Left ventricle myocardium superior (tissue), 1 donor: ENCODE measurements around the gene FRMPD4. TPM values are rescaled to one million over a fixed set of nuclear protein-coding genes. Genes with fewer than 3 reads are reported as not detected.

ENCODE experiments used
- ATAC-seq: fragments of 200-7000 bp; cut with Tn5 transposase; one replicate; pipeline ENCODE4 v1.9.1; 2020; ENCODE audit warnings: mild to moderate bottlenecking, moderate library complexity
- DNase-seq: peaks from one replicate; pipeline ENCODE4 v3.0.0-alpha.2; 2020
- intact Hi-C: fragments of 100-400 bp; cut with micrococcal nuclease; formaldehyde crosslinking; loops from one replicate; pipeline ENCODE4 v1.11.0; 2022
- total RNA-seq: library from RNA; stranded (reverse); fragmentation: NEBNext Ultra II Directional; extraction: Animal tissue kit (Norgen Biotek cat#: 25700); gene quantifications from one replicate; pipeline ENCODE4 v1.2.1, GENCODE V29; 2021
- donor health status: DM: no; HTN: yes; CAD: no; lungs with severe emphysema.

FRMPD4 gene
- total RNA-seq, 1 donor from 2014 or later, result 0.99 TPM

DNA sequence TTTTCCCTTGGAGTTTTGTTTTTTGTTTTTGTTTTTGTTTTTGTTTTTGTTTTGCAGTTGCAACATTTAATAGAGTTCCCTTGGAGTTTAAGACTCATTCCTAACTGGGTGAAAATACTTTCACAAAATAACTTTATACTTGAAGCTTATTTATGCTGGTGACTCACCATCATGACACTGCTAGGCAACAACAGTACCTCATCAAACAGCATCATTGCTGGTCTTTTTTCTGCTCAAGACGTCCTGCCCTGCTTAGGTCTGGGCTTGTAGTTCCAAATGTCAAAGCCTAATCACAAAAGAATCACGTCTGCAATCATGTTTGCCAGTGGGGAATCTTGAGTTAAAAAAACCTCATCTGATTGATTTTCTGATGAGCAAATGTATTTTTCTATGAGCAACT lies 547.3 kb downstream of the FRMPD4 start:
- ATAC-seq (no peak), DNase-seq (no peak)
- intact Hi-C loops, result no loop called here

DNA sequence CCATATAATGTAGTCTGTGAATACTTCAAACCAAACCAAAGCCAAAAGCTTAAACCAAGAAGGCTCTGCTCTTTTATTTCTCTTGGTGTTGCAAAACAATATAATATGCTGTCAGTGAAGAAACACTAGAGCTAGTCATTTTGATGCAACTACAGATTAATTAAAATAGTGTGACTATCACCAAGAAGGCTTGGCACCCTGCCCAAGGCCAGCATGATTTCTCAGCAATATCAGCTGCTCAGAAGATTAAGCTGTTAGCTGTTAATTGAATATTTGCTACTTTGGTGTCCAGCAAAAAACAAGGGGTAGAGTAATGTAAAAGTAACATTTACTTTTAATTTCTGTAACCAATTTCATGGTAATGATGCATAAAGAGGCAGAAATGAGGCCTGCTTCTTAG lies 548.1 kb downstream of the FRMPD4 start:
- ATAC-seq (no peak), DNase-seq (no peak)
- intact Hi-C loops, result no loop called here

DNA sequence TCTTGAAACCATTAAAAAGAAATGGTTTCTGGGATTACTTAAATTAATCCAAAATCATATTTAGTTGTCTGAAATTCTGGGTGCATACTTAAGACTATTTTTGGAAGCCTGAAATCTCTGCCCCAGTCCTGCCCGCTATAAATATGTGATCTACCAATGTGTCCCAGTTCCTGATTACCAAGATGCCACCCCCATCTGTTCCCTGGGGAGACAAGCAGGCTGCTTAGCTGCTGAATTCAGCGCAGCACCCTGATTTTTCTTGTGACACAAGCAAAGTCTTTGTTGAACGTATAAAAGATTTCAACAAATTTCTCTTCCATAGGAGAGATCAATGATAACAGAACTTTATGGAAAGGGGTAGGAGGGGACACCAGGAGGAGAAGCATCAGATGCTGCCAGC lies 552.4 kb downstream of the FRMPD4 start:
- intact Hi-C loops, result no loop called here
- DNase-seq (no peak), ATAC-seq (no peak)

DNA sequence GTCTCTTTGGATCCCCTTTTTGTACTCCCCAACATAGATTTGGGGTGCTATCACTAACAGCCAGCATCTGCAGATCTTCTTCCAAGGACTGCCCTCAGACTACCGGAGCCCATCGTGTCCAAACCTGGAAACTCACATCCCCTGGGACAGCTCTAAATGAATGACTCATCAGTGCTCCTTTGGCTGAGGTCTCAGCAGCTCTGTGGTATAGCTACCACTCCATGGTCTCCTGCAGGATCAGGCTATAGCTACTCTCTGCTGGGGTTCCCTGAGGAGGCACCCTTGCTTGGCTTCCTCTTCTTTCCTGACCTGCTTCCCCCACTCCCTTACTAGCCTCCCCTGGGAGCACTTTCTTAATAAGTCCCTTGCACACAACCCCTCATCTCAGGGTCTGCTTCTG lies 555.5 kb downstream of the FRMPD4 start:
- ATAC-seq, result no peak
- no peak for DNase-seq
- intact Hi-C loops, result no loop called here

DNA sequence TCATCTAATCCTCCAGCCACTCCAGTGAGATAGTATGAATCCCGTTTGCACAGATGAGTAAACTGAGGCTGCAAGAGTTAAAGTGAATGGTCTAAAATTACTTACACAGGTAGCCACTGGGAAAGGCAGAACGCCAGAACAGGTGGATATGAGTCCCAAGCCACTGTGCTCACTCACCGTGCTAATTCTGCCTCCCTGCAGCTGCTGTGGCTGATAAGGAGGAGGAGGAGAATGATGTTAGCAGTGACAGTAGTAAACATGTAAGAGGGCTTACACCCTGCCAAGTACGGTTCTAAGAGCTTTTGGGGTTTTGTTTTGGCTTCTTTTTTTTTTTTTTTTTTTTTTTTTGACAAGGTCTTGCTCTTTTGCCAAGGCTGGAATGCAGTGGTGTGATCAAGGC lies 562.5 kb downstream of the FRMPD4 start:
- intact Hi-C loops, result no loop called here
- DNase-seq (no peak), ATAC-seq (no peak)

DNA sequence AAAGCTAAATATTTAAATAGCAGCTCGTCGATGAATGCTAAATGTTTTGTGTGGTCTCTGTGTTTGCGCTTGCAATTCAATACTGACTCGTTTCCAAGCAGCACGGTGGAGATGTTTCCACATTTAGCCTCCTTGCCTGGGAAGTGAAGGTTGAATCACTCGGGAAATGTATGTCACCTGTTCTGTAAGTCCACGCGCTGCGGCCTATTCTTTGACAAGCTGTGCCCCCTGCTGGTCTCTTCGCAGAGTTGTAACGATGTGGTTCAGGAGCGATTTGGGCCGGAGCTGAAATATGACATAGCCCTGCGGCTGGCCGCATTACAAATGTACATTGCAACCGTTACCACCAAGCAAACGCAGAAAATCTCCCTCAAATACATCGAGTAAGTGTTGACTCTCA lies 563.4 kb downstream of the FRMPD4 start:
- DNase-seq, result peak; percentile 47
- ATAC-seq, result peak; percentile 66
- intact Hi-C loops, result no loop called here

DNA sequence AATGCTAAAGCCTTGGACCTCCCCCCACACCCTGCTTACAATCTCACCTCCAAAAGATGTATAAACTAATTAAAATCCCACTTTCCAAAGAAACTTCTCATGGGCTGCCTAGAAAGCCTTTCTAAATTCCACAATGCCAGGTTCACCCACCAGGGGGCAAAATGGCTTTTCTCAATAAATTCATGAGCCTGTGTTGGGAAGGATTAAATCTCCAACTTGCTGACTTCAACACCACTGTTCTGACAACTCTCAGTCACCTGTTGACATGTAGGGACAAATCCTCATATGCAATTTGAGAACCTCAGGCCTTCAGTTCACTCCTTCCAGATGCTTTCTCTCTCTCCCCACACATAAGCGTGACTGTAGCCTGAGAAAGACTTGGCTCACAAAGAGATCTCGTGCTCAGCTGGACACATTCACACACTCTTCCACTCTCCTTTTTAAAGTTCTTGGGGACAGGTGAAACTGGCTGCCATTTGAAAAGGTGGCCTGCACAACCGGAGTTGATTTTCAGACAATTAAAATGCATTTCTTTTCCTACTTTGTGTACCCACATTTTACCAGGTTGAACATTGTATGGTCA lies 564.3 kb downstream of the FRMPD4 start:
- intact Hi-C loops, result no loop called here
- no peak for DNase-seq
- no peak for ATAC-seq

DNA sequence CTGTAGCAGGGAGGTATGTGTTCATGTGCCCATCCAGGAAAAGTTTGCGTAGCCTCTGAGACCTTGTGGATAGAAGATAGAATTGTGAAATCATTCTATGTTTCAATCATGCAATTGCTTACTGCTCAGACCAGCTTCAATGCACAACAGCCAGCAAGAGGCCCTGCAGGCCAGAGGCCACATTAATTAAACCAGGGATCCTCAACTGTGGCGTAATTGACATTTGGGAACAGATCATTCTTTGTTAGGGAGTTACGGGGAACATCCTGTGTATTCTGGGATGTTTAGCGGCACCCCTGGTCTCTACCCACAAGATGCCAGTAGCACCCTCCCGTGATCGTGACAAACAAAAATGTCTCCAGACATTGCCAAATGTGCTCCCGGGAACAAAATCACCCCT lies 566.4 kb downstream of the FRMPD4 start:
- DNase-seq, result no peak
- intact Hi-C loops, result no loop called here
- ATAC-seq, result no peak

DNA sequence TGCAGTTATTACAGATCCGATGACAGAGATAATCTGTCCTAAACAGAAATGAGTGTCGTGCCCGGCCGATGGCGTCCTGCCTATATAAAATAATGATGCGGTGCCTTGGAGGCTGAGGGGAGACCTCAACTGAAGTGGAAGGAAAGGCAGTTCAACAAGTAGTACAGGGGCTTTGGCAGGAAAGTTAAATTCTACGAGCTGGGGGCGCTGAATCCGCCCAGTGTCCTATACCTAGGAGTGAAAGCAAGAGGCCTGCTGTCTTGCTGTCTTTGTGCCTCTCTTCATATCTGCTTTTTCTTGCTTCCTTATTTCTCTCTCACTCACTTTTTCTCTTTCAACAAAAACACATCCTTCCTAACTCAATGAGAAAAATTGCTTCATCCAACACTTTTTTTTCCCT lies 570.8 kb downstream of the FRMPD4 start:
- ATAC-seq (no peak), DNase-seq (no peak)
- intact Hi-C loops, result no loop called here

DNA sequence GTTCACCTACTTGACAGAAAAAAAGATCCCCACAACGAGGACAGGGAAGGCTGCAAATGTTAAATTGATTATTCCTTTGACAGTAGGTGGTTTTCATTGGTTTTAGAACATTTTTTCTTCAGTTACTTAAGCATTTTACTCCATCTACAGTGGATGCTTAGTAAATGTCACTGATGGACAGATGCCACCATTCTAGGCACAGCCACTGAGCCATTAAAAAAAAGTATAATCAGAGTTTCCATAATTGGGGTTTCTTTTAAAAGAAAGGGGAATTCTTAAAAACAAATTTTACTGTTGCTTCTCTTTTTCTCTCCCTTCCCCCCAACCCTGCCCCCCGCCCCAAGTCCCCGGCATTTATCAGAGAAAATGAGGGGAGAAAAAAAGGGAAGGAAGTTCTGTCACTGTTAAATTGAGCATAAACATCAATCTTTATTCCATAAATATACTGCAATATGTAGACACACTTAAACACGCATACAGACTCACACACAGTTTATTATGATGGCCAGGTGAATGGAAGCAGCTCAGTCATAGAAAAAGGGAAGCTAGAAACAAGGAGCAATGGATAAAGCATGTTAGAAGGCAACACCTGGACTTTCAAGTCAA lies 573.3 kb downstream of the FRMPD4 start:
- DNase-seq (no peak), ATAC-seq (no peak)
- intact Hi-C loops, result no loop called here

DNA sequence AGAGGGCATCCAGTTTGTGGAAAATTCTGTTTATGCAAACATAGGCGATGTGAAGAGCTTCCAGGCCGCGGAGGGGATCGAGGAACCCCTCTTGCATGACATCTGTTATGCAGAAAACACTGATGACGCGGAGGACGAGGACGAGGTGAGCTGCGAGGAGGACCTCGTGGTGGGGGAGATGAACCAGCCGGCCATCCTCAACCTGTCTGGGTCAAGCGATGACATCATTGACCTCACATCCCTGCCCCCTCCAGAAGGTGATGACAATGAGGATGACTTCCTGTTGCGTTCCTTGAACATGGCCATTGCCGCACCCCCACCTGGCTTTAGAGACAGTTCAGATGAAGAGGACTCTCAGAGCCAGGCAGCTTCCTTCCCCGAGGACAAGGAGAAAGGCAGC lies 578.3 kb downstream of the FRMPD4 start:
- ATAC-seq (no peak), DNase-seq (no peak)
- intact Hi-C loops, result no loop called here

DNA sequence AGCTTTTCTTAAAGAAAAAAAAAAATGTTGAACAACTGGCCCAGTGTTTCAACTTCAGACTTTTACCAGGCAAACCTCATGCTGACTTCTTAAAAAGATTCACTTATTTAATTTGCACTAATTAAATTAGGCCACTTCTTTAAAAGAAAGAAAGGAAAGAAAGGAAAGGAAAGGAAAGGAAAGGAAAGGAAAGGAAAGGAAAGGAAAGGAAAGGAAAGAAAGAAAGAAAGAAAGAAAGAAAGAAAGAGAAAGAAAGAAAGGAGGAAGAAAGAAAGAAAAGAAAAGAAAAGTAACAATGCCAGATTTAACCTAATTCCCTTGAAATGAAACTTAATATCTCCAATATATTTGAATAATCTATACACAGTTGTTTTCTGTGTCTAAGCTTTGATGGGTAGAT lies 581.6 kb downstream of the FRMPD4 start:
- intact Hi-C loops, result no loop called here
- ATAC-seq (no peak), DNase-seq (no peak)

DNA sequence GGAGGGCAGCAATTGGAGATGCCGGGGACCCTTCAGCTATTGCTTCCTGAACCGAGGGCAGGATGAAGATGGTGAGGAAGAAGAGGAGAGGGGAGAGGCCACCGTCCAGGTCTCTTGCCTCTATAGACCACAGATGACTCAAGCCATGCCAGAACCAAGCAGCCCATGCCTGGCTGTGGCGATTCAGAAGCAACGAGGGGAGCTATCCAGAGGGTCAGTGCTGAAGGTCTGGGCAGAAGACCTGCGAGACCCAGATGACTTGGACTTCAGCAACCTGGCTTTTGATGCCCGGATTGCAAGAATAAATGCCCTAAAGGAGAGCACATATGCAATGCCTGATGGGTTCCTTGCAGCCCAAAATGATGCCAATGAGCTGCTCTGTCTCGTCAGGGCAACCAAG lies 582.8 kb downstream of the FRMPD4 start:
- intact Hi-C loops, result no loop called here
- ATAC-seq (no peak), DNase-seq (no peak)

DNA sequence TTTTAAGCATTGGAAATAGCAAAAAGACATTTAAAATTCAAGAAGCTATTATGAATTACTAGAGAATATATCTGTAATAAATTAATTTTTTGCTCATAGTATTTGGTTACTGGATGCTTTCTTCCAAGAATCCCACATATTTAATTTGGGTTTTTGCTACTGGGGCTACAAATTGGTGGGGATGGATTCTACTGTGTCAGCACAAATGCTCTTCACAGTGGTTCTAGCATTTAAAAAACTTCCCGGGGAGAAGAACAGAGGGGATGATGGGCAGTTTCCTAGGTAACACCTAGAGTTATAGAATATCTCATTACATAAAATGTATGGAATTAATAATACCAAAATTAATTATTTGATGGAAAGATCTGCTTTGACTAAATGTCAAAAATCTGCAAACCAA lies 584.0 kb downstream of the FRMPD4 start:
- DNase-seq (no peak), ATAC-seq (no peak)
- intact Hi-C loops, result no loop called here

DNA sequence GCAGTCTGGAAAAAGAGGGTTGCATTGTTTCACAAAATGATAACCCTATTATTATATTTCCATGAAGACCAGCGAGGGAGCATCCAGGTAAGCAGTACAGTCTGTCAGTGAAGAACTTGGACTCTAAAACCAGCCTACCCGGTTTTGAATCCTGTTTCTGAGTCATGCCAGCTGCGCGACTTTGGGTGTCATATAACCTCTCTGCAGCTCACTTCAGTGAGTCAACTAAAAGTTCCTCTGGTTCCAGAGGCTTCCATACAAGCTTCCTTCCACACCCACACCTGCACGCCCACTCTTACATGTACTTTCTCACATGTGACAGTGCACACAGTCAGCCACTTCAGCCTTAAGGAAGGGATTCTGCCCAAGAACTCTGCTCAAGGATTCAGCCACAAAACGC lies 603.1 kb downstream of the FRMPD4 start:
- intact Hi-C loops, result no loop called here
- DNase-seq (no peak), ATAC-seq (no peak)

DNA sequence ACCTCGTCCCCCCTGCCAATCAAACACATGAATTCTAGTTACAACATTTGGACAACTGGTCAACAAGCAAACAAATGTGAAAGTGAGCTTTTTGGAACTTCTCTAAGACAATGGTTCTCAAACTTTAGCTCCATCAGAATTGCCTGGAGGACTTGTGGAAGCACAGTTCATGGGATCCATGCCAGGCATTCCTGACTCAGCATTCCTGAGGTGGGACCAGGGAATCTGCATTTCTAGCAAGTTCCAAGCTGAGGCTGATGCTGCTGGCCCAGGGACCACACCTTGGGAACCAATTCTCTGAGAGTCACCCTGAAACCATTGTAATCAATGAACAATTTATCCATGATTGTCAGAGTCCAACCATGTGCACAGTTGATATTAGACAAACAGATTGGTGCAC lies 609.2 kb downstream of the FRMPD4 start:
- intact Hi-C loops, result no loop called here
- DNase-seq (no peak), ATAC-seq (no peak)

DNA sequence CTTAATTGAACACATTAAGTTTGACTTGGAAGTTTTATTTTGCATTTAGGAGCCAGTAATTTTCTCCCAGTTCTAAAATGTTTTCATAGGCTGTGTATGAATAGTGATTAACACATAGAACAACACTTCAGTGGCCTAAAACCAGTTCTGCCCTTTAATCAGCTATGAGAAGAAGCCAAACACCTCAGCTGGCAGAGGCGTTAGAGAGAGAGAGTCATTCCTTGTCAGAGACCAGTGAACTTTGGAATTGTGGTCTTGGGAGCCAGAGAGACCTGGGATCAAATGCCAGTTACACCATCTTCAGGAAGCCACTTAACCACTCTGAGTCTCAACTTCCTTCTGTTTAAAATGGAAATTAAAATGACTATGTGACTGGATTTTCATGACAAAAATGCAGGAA lies 613.6 kb downstream of the FRMPD4 start:
- ATAC-seq (no peak), DNase-seq (no peak)
- intact Hi-C loops, result no loop called here

DNA sequence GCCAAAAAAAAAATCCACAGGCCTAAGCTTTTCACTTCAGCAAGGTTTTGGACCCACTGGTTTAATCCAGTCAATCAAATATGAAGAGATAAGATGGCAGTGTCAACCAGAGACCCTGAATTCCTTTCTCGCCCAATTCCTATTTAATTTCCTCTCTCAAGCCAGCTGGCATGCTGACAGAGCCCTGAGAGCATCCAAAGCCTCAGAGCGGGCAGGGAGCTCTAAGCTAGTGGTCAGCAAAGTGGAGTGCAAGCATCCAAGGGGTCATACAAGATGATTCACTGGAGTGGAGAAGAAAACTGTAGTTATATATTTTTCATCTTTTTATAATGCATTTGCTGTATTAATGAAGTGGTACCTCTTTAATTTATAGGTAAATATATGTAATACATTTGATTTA lies 615.1 kb downstream of the FRMPD4 start:
- ATAC-seq, result no peak
- no peak for DNase-seq
- intact Hi-C loops, result no loop called here

DNA sequence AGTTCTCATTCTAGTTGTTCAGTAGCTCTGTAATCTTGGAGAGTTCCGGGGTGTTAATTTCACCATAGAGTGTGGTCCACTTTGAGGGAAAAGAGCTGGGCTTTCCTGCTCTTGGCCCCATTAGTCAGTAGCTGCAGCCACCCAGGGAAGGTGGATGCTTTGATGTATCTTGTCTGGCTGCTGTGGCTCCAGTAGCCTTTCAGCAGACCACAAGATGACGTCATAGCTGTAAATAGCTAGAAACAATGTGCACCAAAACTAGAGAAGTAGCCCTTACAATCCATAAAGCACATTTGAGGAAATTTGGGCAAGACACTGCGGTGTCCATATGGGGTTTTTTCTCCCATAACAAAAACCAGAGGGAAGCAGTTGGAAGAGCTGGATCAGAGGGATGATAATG lies 620.0 kb downstream of the FRMPD4 start:
- DNase-seq (no peak), ATAC-seq (no peak)
- intact Hi-C loops, result no loop called here

DNA sequence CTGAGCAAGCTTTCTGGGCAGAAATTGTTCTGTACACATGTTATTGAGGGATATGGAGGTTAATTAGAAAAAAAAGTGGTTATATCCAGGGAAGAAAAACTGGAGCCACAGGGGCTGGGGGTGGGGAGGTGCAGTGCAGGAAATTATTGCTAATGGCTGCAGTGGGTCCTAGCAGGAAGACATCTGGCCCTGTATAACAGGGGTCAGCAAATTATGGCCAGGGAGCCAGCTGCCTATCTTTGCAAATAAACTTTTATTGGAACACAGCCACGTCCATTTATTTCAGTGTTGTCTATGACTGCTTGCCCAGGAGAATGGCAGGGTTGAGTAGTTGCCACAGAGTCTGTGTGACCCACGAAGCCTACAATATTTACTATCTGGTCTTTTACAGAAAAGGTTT lies 629.6 kb downstream of the FRMPD4 start:
- ATAC-seq (no peak), DNase-seq (no peak)
- intact Hi-C loops, result no loop called here

DNA sequence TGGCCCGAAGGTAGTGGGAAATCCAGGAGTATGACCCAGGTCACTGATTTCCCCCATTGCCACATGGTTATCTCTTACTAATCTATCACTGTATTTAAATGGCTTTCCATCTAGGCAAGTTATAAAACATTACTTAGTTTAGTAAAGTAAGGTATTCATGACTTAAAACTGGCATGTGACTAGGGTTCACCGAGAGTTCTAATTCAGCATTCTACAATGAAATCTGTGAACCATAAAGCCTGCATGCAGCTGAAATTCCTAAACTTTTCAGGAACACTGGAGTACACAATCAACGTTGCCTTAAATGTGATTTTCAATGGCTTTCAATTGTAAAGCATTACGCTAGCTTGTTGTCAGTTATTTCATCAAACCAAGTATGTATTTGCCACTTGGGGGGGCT lies 630.2 kb downstream of the FRMPD4 start:
- no peak for DNase-seq
- intact Hi-C loops, result no loop called here
- no peak for ATAC-seq

DNA sequence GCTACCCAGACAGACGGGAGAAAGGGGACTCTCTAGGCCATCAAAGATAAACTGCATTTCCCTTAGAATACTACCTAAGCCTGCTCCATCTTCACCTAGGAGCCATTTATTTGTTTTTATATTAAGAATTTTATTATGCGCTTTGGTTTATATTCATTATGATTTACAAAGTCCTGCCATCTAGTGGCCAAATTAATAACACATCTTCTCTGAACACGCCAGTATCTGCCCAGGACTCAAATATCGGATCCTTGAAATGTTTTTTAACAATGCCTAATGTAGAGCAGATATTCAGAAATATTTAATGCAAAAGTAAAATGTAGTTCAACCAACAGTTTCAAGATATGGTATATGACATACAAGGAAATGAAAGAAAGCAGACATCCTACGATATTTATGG lies 632.2 kb downstream of the FRMPD4 start:
- ATAC-seq (no peak), DNase-seq (no peak)
- intact Hi-C loops, result no loop called here
